Neuronal stem cell (in vitro differentiated cells): ENCODE measurements around the gene BIN2.
"Not testable (repeated sequence)": the region's sequence is repeated elsewhere in the genome, so short reads cannot be mapped to it uniquely, and the experiment has no call there.

ENCODE experiments used
- DNase-seq: peaks from one replicate; pipeline ENCODE4 v3.0.0-alpha.2; 2013; ENCODE audit warnings: low spot score
- H2AFZ ChIP-seq: one replicate; pipeline ENCODE4 v1.6.1; 2013; ENCODE audit warnings: mild to moderate bottlenecking, low read length, inconsistent platforms
- H2AK5ac ChIP-seq: 2 replicates; pipeline ENCODE4 v1.6.1; 2013; ENCODE audit warnings: low read depth, mild to moderate bottlenecking, inconsistent platforms, low read length, moderate library complexity, mixed read lengths
- H2BK120ac ChIP-seq: 2 replicates; pipeline ENCODE4 v1.6.1; 2013; ENCODE audit warnings: low read depth, mild to moderate bottlenecking, inconsistent platforms, low read length, moderate library complexity, mixed read lengths
- H2BK12ac ChIP-seq: one replicate; pipeline ENCODE4 v1.6.1; 2013; ENCODE audit warnings: low read length, inconsistent platforms
- H2BK15ac ChIP-seq: 2 replicates; pipeline ENCODE4 v1.6.1; 2013; ENCODE audit warnings: mild to moderate bottlenecking, low read length, inconsistent platforms, mixed read lengths
- H2BK5ac ChIP-seq: one replicate; pipeline ENCODE4 v1.6.1; 2013; ENCODE audit warnings: inconsistent platforms, mild to moderate bottlenecking, low read length, moderate library complexity
- H3K14ac ChIP-seq: one replicate; pipeline ENCODE4 v1.6.1; 2013; ENCODE audit warnings: low read length, inconsistent platforms
- H3K18ac ChIP-seq: 2 replicates; pipeline ENCODE4 v1.6.1; 2013; ENCODE audit warnings: low read length, inconsistent platforms
- H3K23ac ChIP-seq: 2 replicates; pipeline ENCODE4 v1.6.1; 2013; ENCODE audit warnings: low read depth, mild to moderate bottlenecking, mixed read lengths, low read length, inconsistent platforms; ENCODE audit not compliant: poor library complexity
- H3K27ac ChIP-seq: replicated peaks from 3 replicates; pipeline ENCODE4 v1.5.1; 2013; ENCODE audit warnings: low read length, inconsistent platforms
- H3K27me3 ChIP-seq, 3 experiments: 2 replicates each; pipeline ENCODE4 v1.6.1; 2013; ENCODE audit warnings: low read length in 3 of 3, mild to moderate bottlenecking in 2 of 3, inconsistent platforms in 1 of 3, low read depth in 1 of 3, mixed read lengths in 1 of 3, moderate library complexity in 1 of 3; ENCODE audit not compliant: control insufficient read depth in 3 of 3, insufficient read depth in 3 of 3
- H3K36me3 ChIP-seq, 2 donors: replicated peaks in 1 of 2; 2 replicates each; pipeline ENCODE4 v1.6.1; 2013; ENCODE audit warnings: low read length in 2 of 2; ENCODE audit not compliant: control insufficient read depth in 2 of 2, insufficient read depth in 2 of 2
- H3K4ac ChIP-seq: 2 replicates; pipeline ENCODE4 v1.6.1; 2013; ENCODE audit warnings: inconsistent platforms, mild to moderate bottlenecking, low read length, moderate library complexity
- H3K4me1 ChIP-seq, 2 donors: 1 replicate in 1 of 2; 2 replicates in 1 of 2; pipeline ENCODE4 v1.6.1; 2013; ENCODE audit warnings: low read length in 2 of 2, low read depth in 1 of 2; ENCODE audit not compliant: control insufficient read depth in 2 of 2, insufficient read depth in 1 of 2
- H3K4me2 ChIP-seq: one replicate; pipeline ENCODE4 v1.6.1; 2013; ENCODE audit warnings: mild to moderate bottlenecking, low read length, inconsistent platforms; ENCODE audit not compliant: insufficient read depth, poor library complexity, severe bottlenecking
- H3K4me3 ChIP-seq, 2 donors: 2 replicates each; pipeline ENCODE4 v1.5.1; 2013; ENCODE audit warnings: low read length in 2 of 2, mild to moderate bottlenecking in 2 of 2, inconsistent platforms in 1 of 2, moderate library complexity in 1 of 2
- H3K79me1 ChIP-seq: one replicate; pipeline ENCODE4 v1.6.1; 2013; ENCODE audit warnings: low read depth, mild to moderate bottlenecking, inconsistent platforms, low read length, moderate library complexity
- H3K9ac ChIP-seq: one replicate; pipeline ENCODE4 v1.6.1; 2013; ENCODE audit warnings: mild to moderate bottlenecking, low read depth, low read length, inconsistent platforms; ENCODE audit not compliant: poor library complexity
- H3K9me3 ChIP-seq, 2 donors: replicated peaks in 1 of 2; 2 replicates each; pipeline versions ENCODE3 to v1.6.1; 2013; ENCODE audit warnings: low read length in 2 of 2, mild to moderate bottlenecking in 2 of 2, inconsistent platforms in 1 of 2, low read depth in 1 of 2, mixed read lengths in 1 of 2, moderate library complexity in 1 of 2; ENCODE audit not compliant: control insufficient read depth in 2 of 2, insufficient read depth in 1 of 2
- H4K8ac ChIP-seq: one replicate; pipeline ENCODE4 v1.6.1; 2013; ENCODE audit warnings: low read depth, mild to moderate bottlenecking, inconsistent platforms, low read length, moderate library complexity
- H4K91ac ChIP-seq: one replicate; pipeline ENCODE4 v1.6.1; 2013; ENCODE audit warnings: low read length, low read depth, mild to moderate bottlenecking, inconsistent platforms; ENCODE audit not compliant: poor library complexity
- WGBS, 2 donors: extraction: QIAGEN DNeasy Blood & Tissue Kit; methylation state at CpG; one replicate each; pipeline ENCODE4 v1.1.7; 2013; ENCODE audit warnings: missing lambda C conversion rate in 2 of 2, mixed read lengths in 1 of 2; ENCODE audit not compliant: insufficient read length in 2 of 2, insufficient replicate concordance in 1 of 2; ENCODE audit errors: extremely low coverage in 2 of 2; 5-methylcytosine and 5-hydroxymethylcytosine counted together

Gene BIN2

DNA sequence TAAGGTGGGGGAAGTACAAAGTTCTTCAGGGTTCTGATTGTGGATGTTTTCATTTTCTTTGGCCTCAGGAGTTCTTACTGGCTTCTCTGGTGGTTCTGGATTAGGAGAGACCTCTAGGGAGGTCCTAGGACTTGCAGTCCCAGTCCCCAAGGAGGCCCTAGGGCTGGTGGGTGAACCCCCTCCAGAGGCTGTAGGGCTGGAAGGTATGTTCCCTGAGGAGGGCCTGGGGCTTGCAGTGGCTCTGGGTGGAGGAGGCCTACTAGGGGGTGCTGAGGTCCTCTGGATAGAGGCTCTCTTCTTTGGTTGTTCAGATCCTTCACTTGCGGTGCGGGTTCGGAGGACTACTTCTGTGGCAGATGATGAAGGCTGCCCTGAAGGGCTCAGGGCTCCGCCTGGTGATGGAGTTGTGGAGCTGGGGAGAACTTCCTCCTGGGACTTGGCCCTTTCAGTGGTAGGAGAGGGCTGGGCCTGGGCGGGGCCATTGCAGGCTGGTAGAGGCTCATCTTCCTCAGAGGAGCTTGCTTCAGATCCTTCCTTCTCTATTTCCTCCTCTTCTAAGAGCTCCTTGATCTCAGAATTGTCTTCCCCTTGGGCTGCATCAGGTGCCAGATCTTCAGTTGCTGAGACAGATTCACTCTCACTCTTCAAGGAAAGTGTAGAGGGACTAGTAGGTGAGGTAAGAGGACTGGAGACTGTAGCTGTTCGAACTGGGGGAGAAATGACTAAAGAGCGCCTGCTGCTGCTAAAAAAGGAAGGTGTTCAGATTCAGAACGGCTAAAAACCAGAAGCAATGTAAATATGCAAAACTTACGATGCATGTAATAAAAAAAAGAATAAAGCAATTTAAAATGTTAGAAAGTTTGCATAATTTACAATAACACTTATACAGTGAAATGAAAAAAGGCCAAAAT is 32.1 kb downstream of the BIN2 start:
- H3K4me2 ChIP-seq, H3K18ac ChIP-seq, H3K36me3 ChIP-seq, H3K14ac ChIP-seq, DNase-seq, H3K4ac ChIP-seq, H2BK5ac ChIP-seq, H4K8ac ChIP-seq, H3K9ac ChIP-seq, H3K79me1 ChIP-seq, H2BK12ac ChIP-seq, H3K27ac ChIP-seq, H3K4me1 ChIP-seq, H2BK15ac ChIP-seq, H3K23ac ChIP-seq, H3K4me3 ChIP-seq, H2AK5ac ChIP-seq, H3K9me3 ChIP-seq, H3K27me3 ChIP-seq, H2BK120ac ChIP-seq, H4K91ac ChIP-seq, H2AFZ ChIP-seq: not testable (repeated sequence)
- no CpG with 5 or more reads among the region's 9 CpGs for WGBS, 2 donors

GRCh38 chr12:51285843-51286242 is 38.1 kb downstream of the BIN2 start:
- no CpG with 5 or more reads among the region's 1 CpG for WGBS, 2 donors
- Histone ChIP-seq H4K8ac (no peak overlapping the region), H2AK5ac (no peak overlapping the region), H2AFZ (no peak overlapping the region), H3K4me1 (no peaks in the 10 kb centered on the region), H3K27me3 (peaks cover 0 to 3% (median 0%) of the 10 kb centered on the region in 3 experiments), H3K79me1 (no peaks in the 10 kb centered on the region), H3K23ac (no peak overlapping the region), H3K9me3 (no peaks in the 10 kb centered on the region), H2BK120ac (no peak overlapping the region), H3K27ac (no peak overlapping the region), H3K18ac (no peak overlapping the region), H4K91ac (no peak overlapping the region), H2BK15ac (no peak overlapping the region), H3K4ac (no peak overlapping the region), H2BK5ac (no peak overlapping the region), H3K36me3 (no peaks in the 10 kb centered on the region), H2BK12ac (no peak overlapping the region), H3K14ac (no peak overlapping the region), H3K4me2 (no peak overlapping the region), H3K9ac (no peak overlapping the region), H3K4me3 (no peak overlapping the region)
- no peak for DNase-seq

- Histone ChIP-seq H2BK12ac (no peak overlapping the region), H4K91ac (no peak overlapping the region), H3K4me3 (no peak overlapping the region), H2AK5ac (no peak overlapping the region), H3K4me1 (no peaks in the 10 kb centered on the region), H3K14ac (no peak overlapping the region), H3K27ac (no peak overlapping the region), H3K27me3 (peaks cover 0 to 10% (median 0%) of the 10 kb centered on the region in 3 experiments), H3K4ac (no peak overlapping the region), H3K18ac (no peak overlapping the region), H3K36me3 (no peaks in the 10 kb centered on the region), H3K9me3 (no peaks in the 10 kb centered on the region), H2BK5ac (no peak overlapping the region), H4K8ac (no peak overlapping the region), H2AFZ (no peak overlapping the region), H3K4me2 (no peak overlapping the region), H3K79me1 (no peaks in the 10 kb centered on the region), H3K9ac (no peak overlapping the region), H3K23ac (no peak overlapping the region), H2BK120ac (no peak overlapping the region), H2BK15ac (no peak overlapping the region)
- DNase-seq, result no peak
- no CpG with 5 or more reads among the region's 4 CpGs for WGBS, 2 donors
These were observed 42.6 kb downstream of the BIN2 start for GRCh38 chr12:51281202-51281924.

- Histone ChIP-seq H3K9ac (no peak overlapping the region), H3K14ac (no peak overlapping the region), H3K4me2 (no peak overlapping the region), H3K4me3 (no peak overlapping the region), H3K27ac (no peak overlapping the region), H3K18ac (no peak overlapping the region), H4K8ac (no peak overlapping the region), H2BK15ac (no peak overlapping the region), H3K27me3 (peaks cover 0 to 23% (median 6%) of the 10 kb centered on the region in 3 experiments), H2BK120ac (no peak overlapping the region), H4K91ac (no peak overlapping the region), H2AFZ (no peak overlapping the region), H3K9me3 (no peaks in the 10 kb centered on the region), H3K79me1 (no peaks in the 10 kb centered on the region), H2BK5ac (no peak overlapping the region), H2AK5ac (no peak overlapping the region), H3K4ac (no peak overlapping the region), H3K23ac (no peak overlapping the region), H3K36me3 (no peaks in the 10 kb centered on the region), H3K4me1 (no peaks in the 10 kb centered on the region), H2BK12ac (no peak overlapping the region)
- no peak for DNase-seq
- WGBS, 2 donors, result no CpG with 5 or more reads among the region's 1 CpG
These were observed 48.9 kb downstream of the BIN2 start for GRCh38 chr12:51275088-51275487.
